Measurements from ENCODE around the gene PSMD14. TPM values are rescaled to one million over a fixed set of nuclear protein-coding genes. Genes with fewer than 3 reads are reported as not detected.
"Not testable (repeated sequence)": the region's sequence is repeated elsewhere in the genome, so short reads cannot be mapped to it uniquely, and the experiment has no call there.

PSMD14 gene
- total RNA-seq, 1 experiment from 2014 or later: 86.1 TPM

GRCh38 chr2:161340930-161341413 lies 32.7 kb downstream of the PSMD14 start:
- Histone ChIP-seq H3K79me2 (ENCODE audit: low read length) (peaks cover 81% of the 10 kb centered on the region), H3K36me3 (ENCODE audit: insufficient read depth, low read length) (peaks cover 32% of the 10 kb centered on the region)
- not testable (repeated sequence) for H3K9me3 ChIP-seq (ENCODE audit: low read length)

DNA sequence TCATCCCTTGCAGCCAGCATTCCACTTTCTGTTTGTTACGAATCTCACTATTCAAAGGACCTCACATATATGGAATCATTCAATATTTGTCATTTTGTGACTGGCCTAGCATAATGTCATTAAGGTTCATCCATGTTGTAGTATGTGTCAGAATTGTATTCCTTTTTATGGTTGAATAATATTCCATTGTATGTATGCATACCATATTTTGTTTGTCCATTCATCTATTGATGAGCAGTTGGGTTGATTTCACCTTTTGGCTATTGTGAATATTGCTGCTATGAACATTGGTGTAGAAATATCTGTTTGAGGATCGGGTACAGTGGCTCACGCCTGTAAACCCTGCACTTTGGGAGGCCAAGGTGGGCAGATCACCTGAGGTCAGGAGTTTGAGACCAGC lies 35.0 kb downstream of the PSMD14 start:
- Histone ChIP-seq H3K79me2 (ENCODE audit: low read length) (peaks cover 83% of the 10 kb centered on the region), H3K9me2 (replicated peaks; ENCODE audit: insufficient read depth, low read length) (no peaks in the 10 kb centered on the region), H3K4me2 (ENCODE audit: low read depth, low read length, poor library complexity, severe bottlenecking) (no peak overlapping the region), H3K36me3 (ENCODE audit: insufficient read depth, low read length) (peaks cover 22% of the 10 kb centered on the region), H3K4me3 (ENCODE audit: low read length) (no peak overlapping the region), H2AFZ (ENCODE audit: low read length) (no peak overlapping the region), H3K4me1 (ENCODE audit: low read length) (peaks cover 22% of the 10 kb centered on the region), H3K9me3 (ENCODE audit: low read length) (no peaks in the 10 kb centered on the region), H3K27me3 (ENCODE audit: low read length) (no peaks in the 10 kb centered on the region), H3K9ac (ENCODE audit: low read length) (no peak overlapping the region), H3K27ac (ENCODE audit: low read length) (no peak overlapping the region), H4K20me1 (ENCODE audit: insufficient read depth, low read depth, low read length) (no peaks in the 10 kb centered on the region)
- DNase-seq: no peak

More at GRCh38 chr2:161340930-161341413, 32.7 kb downstream of the PSMD14 start:
- not testable (repeated sequence) for H3K4me2 ChIP-seq (ENCODE audit: low read depth, low read length, poor library complexity, severe bottlenecking); H3K4me3 ChIP-seq (ENCODE audit: low read length); H3K9ac ChIP-seq (ENCODE audit: low read length); H3K27me3 ChIP-seq (ENCODE audit: low read length); DNase-seq; H2AFZ ChIP-seq (ENCODE audit: low read length); H4K20me1 ChIP-seq (ENCODE audit: insufficient read depth, low read depth, low read length); H3K27ac ChIP-seq (ENCODE audit: low read length); H3K9me2 ChIP-seq (replicated peaks; ENCODE audit: insufficient read depth, low read length)
- peaks cover 18% of the 10 kb centered on the region for H3K4me1 ChIP-seq (ENCODE audit: low read length)

- Histone ChIP-seq H3K27me3 (ENCODE audit: low read length) (no peaks in the 10 kb centered on the region), H3K4me3 (ENCODE audit: low read length) (no peak overlapping the region), H3K27ac (ENCODE audit: low read length) (no peak overlapping the region), H4K20me1 (ENCODE audit: insufficient read depth, low read depth, low read length) (no peaks in the 10 kb centered on the region), H3K9me2 (replicated peaks; ENCODE audit: insufficient read depth, low read length) (no peaks in the 10 kb centered on the region), H3K79me2 (ENCODE audit: low read length) (peaks cover 86% of the 10 kb centered on the region), H3K9me3 (ENCODE audit: low read length) (no peaks in the 10 kb centered on the region), H3K4me2 (ENCODE audit: low read depth, low read length, poor library complexity, severe bottlenecking) (no peak overlapping the region), H2AFZ (ENCODE audit: low read length) (no peak overlapping the region), H3K36me3 (ENCODE audit: insufficient read depth, low read length) (peaks cover 12% of the 10 kb centered on the region; the same call in 1 of the 2 replicates), H3K4me1 (ENCODE audit: low read length) (peaks cover 15% of the 10 kb centered on the region), H3K9ac (ENCODE audit: low read length) (no peak overlapping the region)
- no peak for DNase-seq
Observed at GRCh38 chr2:161344692-161345091, 36.5 kb downstream of the PSMD14 start.

- Histone ChIP-seq H3K4me3 (ENCODE audit: low read length) (no peak overlapping the region), H3K9me3 (ENCODE audit: low read length) (no peaks in the 10 kb centered on the region), H3K36me3 (ENCODE audit: insufficient read depth, low read length) (0 out of 2 replicates have a peak, but pooled peaks cover 3% of the 10 kb centered on the region), H3K79me2 (ENCODE audit: low read length) (peaks cover 97% of the 10 kb centered on the region), H4K20me1 (ENCODE audit: insufficient read depth, low read depth, low read length) (no peaks in the 10 kb centered on the region), H3K27me3 (ENCODE audit: low read length) (no peaks in the 10 kb centered on the region), H3K9ac (ENCODE audit: low read length) (no peak overlapping the region), H3K9me2 (replicated peaks; ENCODE audit: insufficient read depth, low read length) (no peaks in the 10 kb centered on the region), H3K4me2 (ENCODE audit: low read depth, low read length, poor library complexity, severe bottlenecking) (no peak overlapping the region), H3K4me1 (ENCODE audit: low read length) (0 out of 2 replicates have a peak, but pooled peaks cover 3% of the 10 kb centered on the region), H2AFZ (ENCODE audit: low read length) (no peak overlapping the region), H3K27ac (ENCODE audit: low read length) (no peak overlapping the region)
- no peak for DNase-seq
Observed at GRCh38 chr2:161351678-161352077, 43.5 kb downstream of the PSMD14 start.

- Histone ChIP-seq H3K9ac (ENCODE audit: low read length) (no peak overlapping the region), H3K9me2 (replicated peaks; ENCODE audit: insufficient read depth, low read length) (no peaks in the 10 kb centered on the region), H3K36me3 (ENCODE audit: insufficient read depth, low read length) (peaks cover 5% of the 10 kb centered on the region; the same call in 1 of the 2 replicates), H4K20me1 (ENCODE audit: insufficient read depth, low read depth, low read length) (no peaks in the 10 kb centered on the region), H3K79me2 (ENCODE audit: low read length) (peaks cover 97% of the 10 kb centered on the region), H2AFZ (ENCODE audit: low read length) (no peak overlapping the region), H3K4me3 (ENCODE audit: low read length) (no peak overlapping the region), H3K4me2 (ENCODE audit: low read depth, low read length, poor library complexity, severe bottlenecking) (no peak overlapping the region), H3K9me3 (ENCODE audit: low read length) (no peaks in the 10 kb centered on the region), H3K4me1 (ENCODE audit: low read length) (0 out of 2 replicates have a peak, but pooled peaks cover 3% of the 10 kb centered on the region), H3K27ac (ENCODE audit: low read length) (no peak overlapping the region), H3K27me3 (ENCODE audit: low read length) (no peaks in the 10 kb centered on the region)
- DNase-seq: no peak
Observed at GRCh38 chr2:161352719-161353118, 44.5 kb downstream of the PSMD14 start.

- Histone ChIP-seq H3K4me2 (ENCODE audit: low read depth, low read length, poor library complexity, severe bottlenecking) (no peak overlapping the region), H3K9me2 (replicated peaks; ENCODE audit: insufficient read depth, low read length) (no peaks in the 10 kb centered on the region), H3K36me3 (ENCODE audit: insufficient read depth, low read length) (peaks cover 12% of the 10 kb centered on the region; the same call in 1 of the 2 replicates), H3K27me3 (ENCODE audit: low read length) (no peaks in the 10 kb centered on the region), H3K4me1 (ENCODE audit: low read length) (0 out of 2 replicates have a peak, but pooled peaks cover 3% of the 10 kb centered on the region), H3K4me3 (ENCODE audit: low read length) (no peak overlapping the region), H3K9me3 (ENCODE audit: low read length) (no peaks in the 10 kb centered on the region), H2AFZ (ENCODE audit: low read length) (no peak overlapping the region), H3K9ac (ENCODE audit: low read length) (no peak overlapping the region), H3K27ac (ENCODE audit: low read length) (no peak overlapping the region), H4K20me1 (ENCODE audit: insufficient read depth, low read depth, low read length) (no peaks in the 10 kb centered on the region), H3K79me2 (ENCODE audit: low read length) (peaks cover 97% of the 10 kb centered on the region)
- DNase-seq: no peak
Observed at GRCh38 chr2:161353543-161353942, 45.3 kb downstream of the PSMD14 start.

- H3K79me2 ChIP-seq (ENCODE audit: low read length): peaks cover 97% of the 10 kb centered on the region
- H3K27ac ChIP-seq (ENCODE audit: low read length): no peak overlapping the region
- H3K27me3 ChIP-seq (ENCODE audit: low read length): no peaks in the 10 kb centered on the region
Observed at GRCh38 chr2:161354106-161354505, 45.9 kb downstream of the PSMD14 start.

GRCh38 chr2:161355106-161355505 lies 46.9 kb downstream of the PSMD14 start:
- H2AFZ ChIP-seq (ENCODE audit: low read length): no peak overlapping the region
- H3K4me1 ChIP-seq (ENCODE audit: low read length): 0 out of 2 replicates have a peak, but pooled peaks cover 3% of the 10 kb centered on the region
- no peak for DNase-seq
- peaks cover 17% of the 10 kb centered on the region for H3K36me3 ChIP-seq (ENCODE audit: insufficient read depth, low read length)
- H3K9me2 ChIP-seq (replicated peaks; ENCODE audit: insufficient read depth, low read length): no peaks in the 10 kb centered on the region
- H3K4me2 ChIP-seq (ENCODE audit: low read depth, low read length, poor library complexity, severe bottlenecking): no peak overlapping the region
- no peaks in the 10 kb centered on the region for H3K27me3 ChIP-seq (ENCODE audit: low read length)
- H4K20me1 ChIP-seq (ENCODE audit: insufficient read depth, low read depth, low read length): no peaks in the 10 kb centered on the region
- no peak overlapping the region for H3K27ac ChIP-seq (ENCODE audit: low read length)
- H3K4me3 ChIP-seq (ENCODE audit: low read length): no peak overlapping the region
- H3K9ac ChIP-seq (ENCODE audit: low read length): no peak overlapping the region
- H3K9me3 ChIP-seq (ENCODE audit: low read length): 0 out of 2 replicates have a peak, but pooled peaks cover 4% of the 10 kb centered on the region
- H3K79me2 ChIP-seq (ENCODE audit: low read length): peaks cover 96% of the 10 kb centered on the region

More at GRCh38 chr2:161354106-161354505, 45.9 kb downstream of the PSMD14 start:
- DNase-seq: no peak
- no peaks in the 10 kb centered on the region for H3K9me2 ChIP-seq (replicated peaks; ENCODE audit: insufficient read depth, low read length)
- H2AFZ ChIP-seq (ENCODE audit: low read length): no peak overlapping the region
- no peak overlapping the region for H3K9ac ChIP-seq (ENCODE audit: low read length)
- no peak overlapping the region for H3K4me3 ChIP-seq (ENCODE audit: low read length)
- peaks cover 13% of the 10 kb centered on the region for H3K36me3 ChIP-seq (ENCODE audit: insufficient read depth, low read length)
- no peaks in the 10 kb centered on the region for H4K20me1 ChIP-seq (ENCODE audit: insufficient read depth, low read depth, low read length)
- H3K4me1 ChIP-seq (ENCODE audit: low read length): 0 out of 2 replicates have a peak, but pooled peaks cover 3% of the 10 kb centered on the region
- H3K9me3 ChIP-seq (ENCODE audit: low read length): no peaks in the 10 kb centered on the region
- no peak overlapping the region for H3K4me2 ChIP-seq (ENCODE audit: low read depth, low read length, poor library complexity, severe bottlenecking)
